Lower lobe of right lung (tissue), 2 donors: ENCODE data around the gene TLL2. TPM values are rescaled to one million over a fixed set of nuclear protein-coding genes. Genes with fewer than 3 reads are reported as not detected.

Experiments
- ATAC-seq, 2 donors: fragments of 200-7000 bp; cut with Tn5 transposase; one replicate each; pipeline ENCODE4 v1.9.1; 2020 to 2022; ENCODE audit warnings: mild to moderate bottlenecking in 2 of 2, moderate library complexity in 2 of 2
- DNase-seq: peaks from one replicate; pipeline ENCODE4 v3.0.0-alpha.2; 2020
- H3K27ac ChIP-seq: fragments of 200-600 bp; one replicate; pipeline ENCODE4 v1.8.0; 2022
- H3K27me3 ChIP-seq: fragments of 200-600 bp; one replicate; pipeline ENCODE4 v1.8.0; 2022; ENCODE audit warnings: low read depth
- H3K36me3 ChIP-seq: fragments of 200-600 bp; one replicate; pipeline ENCODE4 v1.8.0; 2022; ENCODE audit warnings: mild to moderate bottlenecking
- H3K4me1 ChIP-seq: fragments of 200-600 bp; one replicate; pipeline ENCODE4 v1.8.0; 2022
- H3K4me3 ChIP-seq: fragments of 200-600 bp; one replicate; pipeline ENCODE4 v1.8.0; 2022; ENCODE audit warnings: mild to moderate bottlenecking
- H3K9me3 ChIP-seq: fragments of 200-600 bp; one replicate; pipeline ENCODE4 v1.8.0; 2022
- intact Hi-C: fragments of 100-400 bp; cut with DNase I; formaldehyde crosslinking; loops from one replicate; pipeline ENCODE4 v1.11.0; 2022
- total RNA-seq: library from RNA; stranded (reverse); fragmentation: NEBNext Ultra II Directional; extraction: Animal tissue kit (Norgen Biotek cat#: 25700); gene quantifications from one replicate; pipeline ENCODE4 v1.2.1, GENCODE V29; 2021
- TF ChIP-seq, protein P1 (sequence below): fragments of 200-600 bp; IDR thresholded peaks from one replicate; pipeline ENCODE4 v1.8.0; 2022; ENCODE audit warnings: antibody characterized with exemption, mild to moderate bottlenecking
- donor health status: DM: no; HTN: yes; CAD: no; lungs with severe emphysema.

TLL2 gene
- total RNA-seq, 1 donor from 2014 or later = not detected

DNA sequence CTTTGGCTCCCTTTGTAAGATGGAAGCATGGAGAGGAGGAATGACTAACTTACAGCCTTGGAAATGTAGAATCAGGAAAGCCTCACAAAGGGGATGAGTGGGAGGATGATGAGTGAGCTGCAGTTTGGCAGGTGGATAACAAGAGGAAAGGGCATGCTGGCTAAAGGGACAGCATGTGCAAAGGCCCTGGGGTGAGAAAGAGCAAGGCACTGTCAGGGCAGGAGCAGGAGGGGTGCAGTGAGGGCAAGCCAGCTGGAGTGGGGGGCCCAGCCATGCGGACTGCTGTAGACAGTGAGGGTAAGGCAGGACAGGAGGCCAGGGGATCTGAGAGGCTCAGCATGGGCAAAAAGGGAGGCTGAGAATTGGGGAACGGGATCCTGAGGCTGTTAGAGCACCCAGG lies 20.5 kb downstream of the TLL2 start:
- no peak for DNase-seq
- peak in 1 of 2 donors; percentile 43 for ATAC-seq
- Histone ChIP-seq H3K4me3 (no peak overlapping the region), H3K9me3 (no peaks in the 10 kb centered on the region), H3K4me1 (no peaks in the 10 kb centered on the region), H3K36me3 (no peaks in the 10 kb centered on the region), H3K27me3 (peaks cover 4% of the 10 kb centered on the region), H3K27ac (no peak overlapping the region)
- intact Hi-C loops = no loop called here
- TF ChIP-seq, protein P1, sequence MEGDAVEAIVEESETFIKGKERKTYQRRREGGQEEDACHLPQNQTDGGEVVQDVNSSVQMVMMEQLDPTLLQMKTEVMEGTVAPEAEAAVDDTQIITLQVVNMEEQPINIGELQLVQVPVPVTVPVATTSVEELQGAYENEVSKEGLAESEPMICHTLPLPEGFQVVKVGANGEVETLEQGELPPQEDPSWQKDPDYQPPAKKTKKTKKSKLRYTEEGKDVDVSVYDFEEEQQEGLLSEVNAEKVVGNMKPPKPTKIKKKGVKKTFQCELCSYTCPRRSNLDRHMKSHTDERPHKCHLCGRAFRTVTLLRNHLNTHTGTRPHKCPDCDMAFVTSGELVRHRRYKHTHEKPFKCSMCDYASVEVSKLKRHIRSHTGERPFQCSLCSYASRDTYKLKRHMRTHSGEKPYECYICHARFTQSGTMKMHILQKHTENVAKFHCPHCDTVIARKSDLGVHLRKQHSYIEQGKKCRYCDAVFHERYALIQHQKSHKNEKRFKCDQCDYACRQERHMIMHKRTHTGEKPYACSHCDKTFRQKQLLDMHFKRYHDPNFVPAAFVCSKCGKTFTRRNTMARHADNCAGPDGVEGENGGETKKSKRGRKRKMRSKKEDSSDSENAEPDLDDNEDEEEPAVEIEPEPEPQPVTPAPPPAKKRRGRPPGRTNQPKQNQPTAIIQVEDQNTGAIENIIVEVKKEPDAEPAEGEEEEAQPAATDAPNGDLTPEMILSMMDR = no peak

DNA sequence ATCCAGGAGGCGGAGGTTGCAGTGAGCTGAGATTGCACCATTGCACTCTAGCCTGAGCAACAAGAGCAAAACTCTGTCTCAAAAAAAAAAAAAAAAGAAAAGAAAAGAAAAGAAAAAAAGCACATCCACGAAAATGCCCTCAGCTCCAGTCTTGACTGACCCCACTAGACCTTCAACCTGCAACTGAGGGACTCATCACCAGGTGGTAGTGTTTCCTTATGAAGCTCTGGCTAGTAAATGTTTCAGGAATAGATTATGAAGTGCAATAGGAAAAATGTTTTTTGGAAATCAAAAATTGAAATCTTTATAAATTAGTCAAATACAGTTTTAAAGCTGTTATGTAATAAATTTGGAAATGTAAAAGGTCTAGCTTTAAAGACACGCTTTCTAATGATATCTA lies 22.4 kb downstream of the TLL2 start:
- no peaks in the 10 kb centered on the region for H3K4me1 ChIP-seq
- no peaks in the 10 kb centered on the region for H3K36me3 ChIP-seq
- intact Hi-C loops = no loop called here
- H3K4me3 ChIP-seq = no peak overlapping the region
- no peak overlapping the region for H3K27ac ChIP-seq
- H3K9me3 ChIP-seq = no peaks in the 10 kb centered on the region
- no peak for DNase-seq
- TF ChIP-seq, protein P1 = no peak
- H3K27me3 ChIP-seq = peaks cover 9% of the 10 kb centered on the region
- ATAC-seq = no peak

DNA sequence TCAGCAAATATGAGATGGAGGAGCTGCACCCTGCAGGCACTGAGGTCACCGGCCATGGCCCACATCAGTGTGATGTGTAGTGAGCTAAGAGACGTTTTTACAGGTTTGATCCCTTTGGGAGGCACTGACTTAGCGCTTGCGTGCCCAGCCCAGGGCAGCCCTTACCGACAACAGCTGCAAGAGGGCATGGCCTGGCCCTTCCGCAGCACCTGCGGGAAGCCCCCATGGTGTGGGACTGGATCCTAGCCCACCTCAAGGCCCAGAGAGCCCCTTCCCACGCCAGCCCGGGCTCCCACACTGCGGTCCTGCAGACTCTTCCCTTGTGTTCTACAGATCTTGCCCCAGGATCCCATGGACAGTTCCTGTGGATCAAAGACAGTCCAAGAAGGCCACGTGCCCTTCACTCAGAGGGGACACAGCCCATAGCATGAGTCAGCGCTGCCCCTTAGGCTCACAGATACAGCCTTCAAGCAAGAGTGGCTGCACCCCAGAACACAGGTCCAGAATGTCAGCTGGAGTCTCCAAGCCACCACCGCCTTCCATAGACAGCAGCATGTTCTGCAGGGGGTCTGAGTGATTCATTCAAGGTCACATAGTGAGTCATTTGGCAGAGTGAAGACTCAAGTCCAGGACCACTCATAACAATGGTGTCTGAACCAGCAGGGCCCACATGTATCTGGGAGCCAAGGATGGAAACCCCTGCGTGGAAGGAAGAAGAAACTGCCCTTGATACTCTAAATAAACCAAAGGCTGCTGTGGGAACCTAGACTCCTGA lies 25.4 kb downstream of the TLL2 start:
- Histone ChIP-seq H3K9me3 (no peaks in the 10 kb centered on the region), H3K27ac (no peak overlapping the region), H3K27me3 (peaks cover 9% of the 10 kb centered on the region), H3K4me3 (no peak overlapping the region), H3K36me3 (no peaks in the 10 kb centered on the region), H3K4me1 (no peaks in the 10 kb centered on the region)
- intact Hi-C loops = no loop called here
- DNase-seq (no peak), ATAC-seq (no peak)
- TF ChIP-seq, protein P1 = no peak

DNA sequence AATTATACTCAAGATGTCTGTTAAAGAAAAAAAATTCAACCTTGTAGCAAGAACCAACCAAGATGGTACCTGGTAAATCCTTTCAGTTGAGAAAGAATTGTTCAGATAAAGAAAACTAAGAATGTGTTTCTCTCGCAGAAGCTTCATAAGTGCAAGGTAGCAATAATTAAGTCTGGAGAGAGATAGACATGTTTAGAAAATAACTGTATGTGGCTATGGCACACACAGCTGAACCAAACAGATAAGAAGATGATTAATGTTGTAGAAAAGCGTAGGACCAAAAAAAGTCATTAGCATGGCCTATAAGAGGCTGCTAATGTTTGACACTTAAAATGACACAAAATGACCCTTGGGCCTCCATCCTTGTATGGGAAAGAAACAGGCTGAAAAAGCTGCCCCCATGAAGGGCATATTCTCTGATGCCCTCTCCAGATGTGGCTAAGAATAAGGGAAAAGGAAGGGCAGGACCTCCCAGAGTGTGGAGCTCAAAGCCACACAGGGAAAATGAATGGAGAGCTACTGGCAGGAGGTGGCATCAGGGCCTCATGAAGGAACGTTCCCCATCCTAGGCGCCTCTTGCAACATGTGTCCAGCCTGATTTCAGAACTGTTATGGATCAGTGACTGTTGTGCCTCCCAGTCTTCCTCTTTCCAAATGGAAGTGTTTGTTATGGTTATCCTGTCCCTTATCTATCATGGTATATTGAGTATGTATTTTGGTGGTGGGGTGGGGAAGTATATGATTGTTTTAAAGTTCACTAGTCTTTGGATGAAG lies 30.7 kb downstream of the TLL2 start:
- Histone ChIP-seq H3K4me3 (no peak overlapping the region), H3K4me1 (no peaks in the 10 kb centered on the region), H3K27ac (no peak overlapping the region), H3K9me3 (no peaks in the 10 kb centered on the region), H3K27me3 (peaks cover 20% of the 10 kb centered on the region), H3K36me3 (no peaks in the 10 kb centered on the region)
- DNase-seq (no peak), ATAC-seq (no peak)
- intact Hi-C loops = no loop called here
- TF ChIP-seq, protein P1 = no peak

DNA sequence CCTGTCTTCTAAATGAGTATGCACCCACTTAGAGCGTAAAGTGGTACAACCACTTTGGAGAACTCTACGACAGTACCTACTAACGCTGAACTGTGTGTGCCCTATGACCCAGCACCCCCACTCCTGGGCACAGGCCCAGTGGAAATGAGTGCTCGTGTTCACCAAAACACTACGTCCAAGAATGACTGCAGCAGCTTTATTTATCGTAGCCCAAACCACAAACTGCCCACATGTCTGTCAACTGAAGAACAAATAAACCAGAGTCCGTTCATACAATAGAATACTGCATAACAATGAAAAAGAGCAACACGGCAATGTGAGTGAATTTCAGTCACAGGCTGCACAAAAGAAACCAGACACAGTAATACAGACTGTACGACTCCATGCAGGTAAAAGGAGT lies 35.4 kb downstream of the TLL2 start:
- H3K4me1 ChIP-seq = no peaks in the 10 kb centered on the region
- H3K4me3 ChIP-seq = no peak overlapping the region
- no peak overlapping the region for H3K27ac ChIP-seq
- TF ChIP-seq, protein P1 = no peak
- H3K36me3 ChIP-seq = no peaks in the 10 kb centered on the region
- intact Hi-C loops = no loop called here
- DNase-seq (no peak), ATAC-seq (no peak)
- H3K27me3 ChIP-seq = peaks cover 26% of the 10 kb centered on the region
- no peaks in the 10 kb centered on the region for H3K9me3 ChIP-seq
